SK-N-SH treated with all-trans-retinoic acid at 6 μM for 48 hours (cell line): ENCODE measurements around the gene SULT1C4.

Experiments
- ARNTL ChIP-seq: fragments of 450-650 bp; formaldehyde crosslinking; IDR thresholded peaks from 2 replicates; pipeline ENCODE4 v1.5.0; 2020; ENCODE audit warnings: low read depth, mild to moderate bottlenecking, moderate library complexity, borderline replicate concordance
- ESRRG ChIP-seq: fragments of 250-450 bp; sonication (Bioruptor Pico); IDR thresholded peaks from 2 replicates; pipeline ENCODE4 v1.6.1; 2021; ENCODE audit warnings: mild to moderate bottlenecking
- RARB ChIP-seq: fragments of 250-450 bp; sonication (Bioruptor Pico); IDR thresholded peaks from 2 replicates; pipeline ENCODE4 v1.8.0; 2021; ENCODE audit warnings: mild to moderate bottlenecking, moderate library complexity
- TCF4 ChIP-seq: fragments of 250-450 bp; sonication (Bioruptor Pico); IDR thresholded peaks from 2 replicates; pipeline ENCODE4 v1.8.0; 2021; ENCODE audit warnings: mild to moderate bottlenecking, moderate library complexity, borderline replicate concordance
- ZFP30 ChIP-seq: fragments of 450-650 bp; formaldehyde crosslinking; IDR thresholded peaks from 2 replicates; pipeline ENCODE4 v1.5.0; 2022; ENCODE audit warnings: mild to moderate bottlenecking, moderate library complexity
- TF ChIP-seq, protein P1 (sequence below): fragments of 250-450 bp; sonication (Bioruptor Pico); IDR thresholded peaks from 2 replicates; pipeline ENCODE4 v1.8.0; 2020; ENCODE audit warnings: mild to moderate bottlenecking, moderate library complexity, borderline replicate concordance
- TF ChIP-seq, protein P2 (sequence below): fragments of 250-450 bp; sonication (Bioruptor Pico); IDR thresholded peaks from 2 replicates; pipeline ENCODE4 v1.5.0; 2020; ENCODE audit warnings: mild to moderate bottlenecking, moderate library complexity

DNA sequence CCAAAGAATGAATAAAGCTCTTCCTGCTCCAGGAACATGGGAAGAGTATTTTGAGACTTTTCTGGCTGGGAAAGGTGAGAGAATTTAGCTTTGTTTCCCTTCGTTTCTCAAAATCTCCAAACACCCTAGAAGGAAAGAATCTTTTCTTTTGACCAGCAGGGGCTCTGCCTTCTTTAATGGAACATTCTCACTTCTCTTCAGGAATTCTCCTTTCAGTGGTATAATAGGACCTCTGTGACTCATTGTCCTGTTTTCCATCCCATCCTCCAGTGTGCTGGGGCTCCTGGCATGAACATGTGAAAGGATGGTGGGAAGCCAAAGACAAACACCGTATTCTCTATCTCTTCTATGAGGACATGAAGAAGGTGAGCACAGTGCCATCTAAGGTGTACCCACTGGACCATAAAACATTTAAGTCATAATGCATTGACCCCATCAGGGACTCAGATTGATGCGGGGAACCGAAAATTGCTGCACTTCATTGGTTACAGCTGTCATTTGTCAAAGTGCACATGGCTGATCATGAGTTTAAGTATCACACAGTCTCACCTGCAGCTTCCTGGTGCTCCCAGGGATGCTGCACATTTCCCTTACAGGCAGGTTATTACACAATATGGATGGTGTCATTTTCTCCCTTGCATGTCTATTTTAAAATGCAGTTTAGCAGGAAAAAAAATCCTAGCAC lies 5.5 kb downstream of the SULT1C4 start:
- TF ChIP-seq, protein P1, sequence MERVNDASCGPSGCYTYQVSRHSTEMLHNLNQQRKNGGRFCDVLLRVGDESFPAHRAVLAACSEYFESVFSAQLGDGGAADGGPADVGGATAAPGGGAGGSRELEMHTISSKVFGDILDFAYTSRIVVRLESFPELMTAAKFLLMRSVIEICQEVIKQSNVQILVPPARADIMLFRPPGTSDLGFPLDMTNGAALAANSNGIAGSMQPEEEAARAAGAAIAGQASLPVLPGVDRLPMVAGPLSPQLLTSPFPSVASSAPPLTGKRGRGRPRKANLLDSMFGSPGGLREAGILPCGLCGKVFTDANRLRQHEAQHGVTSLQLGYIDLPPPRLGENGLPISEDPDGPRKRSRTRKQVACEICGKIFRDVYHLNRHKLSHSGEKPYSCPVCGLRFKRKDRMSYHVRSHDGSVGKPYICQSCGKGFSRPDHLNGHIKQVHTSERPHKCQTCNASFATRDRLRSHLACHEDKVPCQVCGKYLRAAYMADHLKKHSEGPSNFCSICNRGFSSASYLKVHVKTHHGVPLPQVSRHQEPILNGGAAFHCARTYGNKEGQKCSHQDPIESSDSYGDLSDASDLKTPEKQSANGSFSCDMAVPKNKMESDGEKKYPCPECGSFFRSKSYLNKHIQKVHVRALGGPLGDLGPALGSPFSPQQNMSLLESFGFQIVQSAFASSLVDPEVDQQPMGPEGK (CRISPR knock-in tag): no peak
- TF ChIP-seq TCF4 (CRISPR knock-in tag) (no peak), ARNTL (CRISPR knock-in tag) (no peak), RARB (CRISPR knock-in tag) (no peak), ESRRG (CRISPR knock-in tag) (no peak), ZFP30 (no peak)
- TF ChIP-seq, protein P2, sequence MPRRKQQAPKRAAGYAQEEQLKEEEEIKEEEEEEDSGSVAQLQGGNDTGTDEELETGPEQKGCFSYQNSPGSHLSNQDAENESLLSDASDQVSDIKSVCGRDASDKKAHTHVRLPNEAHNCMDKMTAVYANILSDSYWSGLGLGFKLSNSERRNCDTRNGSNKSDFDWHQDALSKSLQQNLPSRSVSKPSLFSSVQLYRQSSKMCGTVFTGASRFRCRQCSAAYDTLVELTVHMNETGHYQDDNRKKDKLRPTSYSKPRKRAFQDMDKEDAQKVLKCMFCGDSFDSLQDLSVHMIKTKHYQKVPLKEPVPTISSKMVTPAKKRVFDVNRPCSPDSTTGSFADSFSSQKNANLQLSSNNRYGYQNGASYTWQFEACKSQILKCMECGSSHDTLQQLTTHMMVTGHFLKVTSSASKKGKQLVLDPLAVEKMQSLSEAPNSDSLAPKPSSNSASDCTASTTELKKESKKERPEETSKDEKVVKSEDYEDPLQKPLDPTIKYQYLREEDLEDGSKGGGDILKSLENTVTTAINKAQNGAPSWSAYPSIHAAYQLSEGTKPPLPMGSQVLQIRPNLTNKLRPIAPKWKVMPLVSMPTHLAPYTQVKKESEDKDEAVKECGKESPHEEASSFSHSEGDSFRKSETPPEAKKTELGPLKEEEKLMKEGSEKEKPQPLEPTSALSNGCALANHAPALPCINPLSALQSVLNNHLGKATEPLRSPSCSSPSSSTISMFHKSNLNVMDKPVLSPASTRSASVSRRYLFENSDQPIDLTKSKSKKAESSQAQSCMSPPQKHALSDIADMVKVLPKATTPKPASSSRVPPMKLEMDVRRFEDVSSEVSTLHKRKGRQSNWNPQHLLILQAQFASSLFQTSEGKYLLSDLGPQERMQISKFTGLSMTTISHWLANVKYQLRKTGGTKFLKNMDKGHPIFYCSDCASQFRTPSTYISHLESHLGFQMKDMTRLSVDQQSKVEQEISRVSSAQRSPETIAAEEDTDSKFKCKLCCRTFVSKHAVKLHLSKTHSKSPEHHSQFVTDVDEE (CRISPR knock-in tag): no peak
